ENCODE measurements around the gene RMND5B.

Gene RMND5B

DNA sequence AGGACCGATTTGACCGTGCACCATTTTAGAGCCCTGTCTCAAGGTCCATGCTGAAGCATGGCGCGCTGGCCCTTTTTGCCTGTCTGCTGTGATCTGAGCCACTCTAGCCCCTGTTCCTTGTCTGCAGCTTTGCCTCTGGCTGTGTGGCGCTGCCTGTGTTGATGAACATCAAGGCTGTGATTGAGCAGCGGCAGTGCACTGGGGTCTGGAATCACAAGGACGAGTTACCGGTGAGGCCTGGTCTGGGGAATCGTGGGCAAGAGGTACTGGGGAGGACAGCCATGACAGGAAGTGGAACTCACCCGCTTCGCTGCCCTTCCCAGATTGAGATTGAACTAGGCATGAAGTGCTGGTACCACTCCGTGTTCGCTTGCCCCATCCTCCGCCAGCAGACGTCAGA, 16.6 kb downstream of the RMND5B start:
- Histone ChIP-seq H3K4me2 (no peak overlapping the region), H3K36me3 (ENCODE audit: insufficient read depth) (no peaks in the 10 kb centered on the region), H3K27ac (no peak overlapping the region), H3K27me3 (ENCODE audit: insufficient read depth, low read depth) (no peaks in the 10 kb centered on the region), H2AFZ (ENCODE audit: low read depth) (no peak overlapping the region), H3K79me2 (ENCODE audit: insufficient read depth, low read depth) (no peaks in the 10 kb centered on the region), H3K4me3 (IDR thresholded peaks at IDR 0.05; ENCODE audit: insufficient read depth, low read depth, low read length) (no peak overlapping the region), H3K9ac (no peak overlapping the region), H3K4me1 (ENCODE audit: low read depth, poor library complexity, severe bottlenecking) (no peaks in the 10 kb centered on the region), H4K20me1 (ENCODE audit: insufficient read depth) (no peaks in the 10 kb centered on the region)
- TF ChIP-seq, protein P1, sequence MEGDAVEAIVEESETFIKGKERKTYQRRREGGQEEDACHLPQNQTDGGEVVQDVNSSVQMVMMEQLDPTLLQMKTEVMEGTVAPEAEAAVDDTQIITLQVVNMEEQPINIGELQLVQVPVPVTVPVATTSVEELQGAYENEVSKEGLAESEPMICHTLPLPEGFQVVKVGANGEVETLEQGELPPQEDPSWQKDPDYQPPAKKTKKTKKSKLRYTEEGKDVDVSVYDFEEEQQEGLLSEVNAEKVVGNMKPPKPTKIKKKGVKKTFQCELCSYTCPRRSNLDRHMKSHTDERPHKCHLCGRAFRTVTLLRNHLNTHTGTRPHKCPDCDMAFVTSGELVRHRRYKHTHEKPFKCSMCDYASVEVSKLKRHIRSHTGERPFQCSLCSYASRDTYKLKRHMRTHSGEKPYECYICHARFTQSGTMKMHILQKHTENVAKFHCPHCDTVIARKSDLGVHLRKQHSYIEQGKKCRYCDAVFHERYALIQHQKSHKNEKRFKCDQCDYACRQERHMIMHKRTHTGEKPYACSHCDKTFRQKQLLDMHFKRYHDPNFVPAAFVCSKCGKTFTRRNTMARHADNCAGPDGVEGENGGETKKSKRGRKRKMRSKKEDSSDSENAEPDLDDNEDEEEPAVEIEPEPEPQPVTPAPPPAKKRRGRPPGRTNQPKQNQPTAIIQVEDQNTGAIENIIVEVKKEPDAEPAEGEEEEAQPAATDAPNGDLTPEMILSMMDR (conservative IDR thresholded peaks at IDR 0.05; ENCODE audit: low read depth, low read length): no peak

GRCh38 chr5:178149199-178149932, 18.6 kb downstream of the RMND5B start:
- Histone ChIP-seq H2AFZ (ENCODE audit: low read depth) (no peak overlapping the region), H3K4me1 (ENCODE audit: low read depth, poor library complexity, severe bottlenecking) (no peaks in the 10 kb centered on the region), H3K36me3 (ENCODE audit: insufficient read depth) (no peaks in the 10 kb centered on the region), H3K27ac (no peak overlapping the region), H3K9ac (no peak overlapping the region), H3K4me3 (IDR thresholded peaks at IDR 0.05; ENCODE audit: insufficient read depth, low read depth, low read length) (no peak overlapping the region), H3K4me2 (no peak overlapping the region), H4K20me1 (ENCODE audit: insufficient read depth) (no peaks in the 10 kb centered on the region), H3K27me3 (ENCODE audit: insufficient read depth, low read depth) (no peaks in the 10 kb centered on the region), H3K79me2 (ENCODE audit: insufficient read depth, low read depth) (peaks cover 11% of the 10 kb centered on the region; the same call in 1 of the 2 replicates)
- TF ChIP-seq, protein P1 (conservative IDR thresholded peaks at IDR 0.05; ENCODE audit: low read depth, low read length): no peak

GRCh38 chr5:178150977-178151734, 20.3 kb downstream of the RMND5B start:
- no peaks in the 10 kb centered on the region for H4K20me1 ChIP-seq (ENCODE audit: insufficient read depth)
- no peak overlapping the region for H3K27ac ChIP-seq
- H3K36me3 ChIP-seq (ENCODE audit: insufficient read depth): no peaks in the 10 kb centered on the region
- no peaks in the 10 kb centered on the region for H3K4me1 ChIP-seq (ENCODE audit: low read depth, poor library complexity, severe bottlenecking)
- H3K27me3 ChIP-seq (ENCODE audit: insufficient read depth, low read depth): no peaks in the 10 kb centered on the region
- TF ChIP-seq, protein P1 (conservative IDR thresholded peaks at IDR 0.05; ENCODE audit: low read depth, low read length): no peak
- no peak overlapping the region for H3K9ac ChIP-seq
- no peak overlapping the region for H3K4me3 ChIP-seq (IDR thresholded peaks at IDR 0.05; ENCODE audit: insufficient read depth, low read depth, low read length)
- no peak overlapping the region for H3K4me2 ChIP-seq
- H2AFZ ChIP-seq (ENCODE audit: low read depth): no peak overlapping the region
- H3K79me2 ChIP-seq (ENCODE audit: insufficient read depth, low read depth): peaks cover 11% of the 10 kb centered on the region; the same call in 1 of the 2 replicates

DNA sequence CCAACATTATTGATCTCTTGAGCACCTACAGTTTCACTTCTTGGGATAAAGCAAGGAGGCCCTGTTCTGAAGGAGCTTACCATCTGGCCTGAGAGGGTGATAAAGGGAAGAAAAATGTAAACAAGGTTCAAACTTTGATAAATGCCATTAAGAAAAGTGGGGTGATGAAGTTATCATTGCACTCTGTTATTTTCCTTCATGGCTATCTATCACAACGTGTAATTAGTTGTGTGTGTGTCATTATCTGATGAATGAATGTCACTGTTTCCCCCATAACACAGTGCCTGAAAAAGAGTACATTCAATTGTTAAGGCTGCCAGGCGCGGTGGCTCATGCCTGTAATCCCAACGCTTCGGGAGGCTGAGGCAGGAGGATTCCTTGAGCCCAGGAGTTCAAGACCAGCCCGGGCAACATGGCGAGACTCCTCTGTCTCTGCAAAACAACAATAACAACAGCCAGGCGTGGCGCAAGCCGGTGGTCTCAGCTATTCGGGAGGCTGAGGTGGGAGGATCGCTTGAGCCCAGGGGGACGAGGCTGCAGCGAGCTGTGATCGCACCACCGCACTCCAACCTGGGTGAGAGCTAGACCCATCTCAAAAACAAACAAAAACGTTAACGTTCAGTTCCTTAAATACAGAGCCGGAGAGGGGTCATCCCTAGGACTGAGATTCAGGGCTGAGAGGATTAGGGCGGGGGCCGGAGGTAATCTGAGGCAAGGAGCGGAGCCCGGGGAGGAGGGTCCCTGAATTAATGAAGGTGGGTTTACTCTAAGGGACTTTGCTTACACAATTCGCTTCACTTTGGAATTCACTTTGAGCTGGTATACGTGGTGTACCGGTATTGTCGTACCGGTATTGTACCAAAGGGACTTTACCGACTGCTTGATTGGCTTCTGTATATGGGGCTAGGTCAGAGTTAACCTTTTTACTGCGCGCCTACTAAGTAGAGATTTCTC, 22.0 kb downstream of the RMND5B start:
- Histone ChIP-seq H3K9ac (peak overlapping the region; percentile 53; the same call in 1 of the 2 replicates), H3K4me3 (IDR thresholded peaks at IDR 0.05; ENCODE audit: insufficient read depth, low read depth, low read length) (no peak overlapping the region), H4K20me1 (ENCODE audit: insufficient read depth) (no peaks in the 10 kb centered on the region), H3K79me2 (ENCODE audit: insufficient read depth, low read depth) (peaks cover 11% of the 10 kb centered on the region; the same call in 1 of the 2 replicates), H3K27me3 (ENCODE audit: insufficient read depth, low read depth) (no peaks in the 10 kb centered on the region), H3K4me1 (ENCODE audit: low read depth, poor library complexity, severe bottlenecking) (no peaks in the 10 kb centered on the region), H3K4me2 (peak overlapping the region; percentile 86), H3K27ac (no peak overlapping the region), H3K36me3 (ENCODE audit: insufficient read depth) (no peaks in the 10 kb centered on the region), H2AFZ (ENCODE audit: low read depth) (peak overlapping the region; percentile 18; the same call in 1 of the 2 replicates)
- TF ChIP-seq, protein P1 (conservative IDR thresholded peaks at IDR 0.05; ENCODE audit: low read depth, low read length): no peak

All from KMS-11 (cell line).